Fibroblast of lung (primary cell): ENCODE measurements around the gene ANXA10.

Experiments used
- CTCF ChIP-seq, 2 donors: IDR thresholded peaks in 1 of 2; conservative IDR thresholded peaks in 1 of 2; 1 replicate in 1 of 2; 2 replicates in 1 of 2; pipeline ENCODE4 v1.5.1; 2011 to 2012; ENCODE audit warnings: low read length in 2 of 2, control low read depth in 1 of 2, inconsistent platforms in 1 of 2, low read depth in 1 of 2, mild to moderate bottlenecking in 1 of 2
- EZH2 ChIP-seq: IDR thresholded peaks from 2 replicates; pipeline ENCODE4 v1.5.1; 2012; ENCODE audit warnings: low read length, control low read depth, mild to moderate bottlenecking; ENCODE audit errors: missing control alignments

DNA sequence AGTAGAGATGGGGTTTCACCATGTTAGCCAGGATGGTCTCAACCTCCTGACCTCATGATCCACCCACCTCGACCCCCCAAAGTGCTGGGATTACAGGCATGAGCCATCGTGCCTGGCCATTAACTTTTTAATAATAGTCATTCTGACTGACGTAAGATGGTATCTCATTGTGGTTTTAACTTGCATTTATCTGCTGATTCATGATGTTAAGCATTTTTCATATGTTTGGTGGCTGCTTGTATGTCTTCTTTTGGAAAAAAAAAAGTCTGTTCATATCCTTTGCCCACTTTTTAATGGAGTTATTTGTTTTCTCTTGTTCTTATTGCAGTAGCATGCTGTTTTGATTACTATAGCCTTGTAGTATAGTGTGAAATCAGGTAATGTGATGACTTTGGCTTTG lies 45.8 kb downstream of the ANXA10 start:
- TF ChIP-seq CTCF (conservative IDR thresholded peaks at IDR 0.05 in 1 of 2, IDR thresholded peaks at IDR 0.05 in 1 of 2; ENCODE audit: low read depth in 1 of 2, low read length in 2 of 2) (no peak), EZH2 (no peak)
